Right atrium auricular region (tissue), 2 donors: ENCODE data around the gene ZMPSTE24. TPM values are rescaled to one million over a fixed set of nuclear protein-coding genes. Genes with fewer than 3 reads are reported as not detected.

ENCODE experiments used
- DNase-seq: peaks from one replicate; pipeline ENCODE4 v3.0.0-alpha.2; 2019; ENCODE audit warnings: low spot score
- H3K27ac ChIP-seq, 2 donors: fragments of 200-600 bp; sonication (generic); 1 replicate in 1 of 2; 2 replicates in 1 of 2; pipeline ENCODE4 v1.5.1; 2016 to 2019
- H3K27me3 ChIP-seq, 2 donors: fragments of 200-600 bp; sonication (generic); one replicate each; pipeline versions ENCODE4 v1.5.1 to v1.6.0; 2017 to 2019
- H3K36me3 ChIP-seq: fragments of 200-600 bp; sonication (generic); one replicate; pipeline ENCODE4 v1.5.1; 2016
- H3K4me1 ChIP-seq, 2 donors: fragments of 200-600 bp; sonication (generic); one replicate each; pipeline versions ENCODE4 v1.5.1 to v1.6.0; 2017 to 2019
- H3K4me3 ChIP-seq, 2 donors: fragments of 200-600 bp; sonication (generic); 1 replicate in 1 of 2; 2 replicates in 1 of 2; pipeline ENCODE4 v1.5.1; 2017 to 2019; ENCODE audit warnings: mild to moderate bottlenecking in 1 of 2, moderate library complexity in 1 of 2
- H3K9me3 ChIP-seq, 2 donors: fragments of 200-600 bp; sonication (generic); one replicate each; pipeline ENCODE4 v1.5.1; 2019
- CTCF ChIP-seq, 2 donors: fragments of 200-600 bp; sonication (generic); IDR thresholded peaks; one replicate each; pipeline ENCODE4 v1.5.1; 2019; ENCODE audit warnings: antibody characterized with exemption in 2 of 2
- total RNA-seq, 2 donors: library from RNA; depleted of rRNA; stranded (reverse); fragments of >200 nt; gene quantifications; one replicate each; pipeline ENCODE4 v1.1.0, GENCODE V29; 2016

ZMPSTE24 gene
- total RNA-seq, 2 donors from 2014 or later: 23.8 to 43.2 TPM

GRCh38 chr1:40244138-40244744, 13.8 kb upstream of the ZMPSTE24 start:
- no peak for TF ChIP-seq CTCF (IDR thresholded peaks at IDR 0.05)

GRCh38 chr1:40245686-40246085, 12.3 kb upstream of the ZMPSTE24 start:
- Histone ChIP-seq H3K27me3 (no peaks in the 10 kb centered on the region), H3K4me1 (peaks cover 0 to 5% of the 10 kb centered on the region in 2 donors), H3K4me3 (no peak overlapping the region), H3K9me3 (no peaks in the 10 kb centered on the region), H3K27ac (no peak overlapping the region), H3K36me3 (no peaks in the 10 kb centered on the region)
- no peak for DNase-seq
- TF ChIP-seq CTCF (IDR thresholded peaks at IDR 0.05): no peak

More at GRCh38 chr1:40244138-40244744, 13.8 kb upstream of the ZMPSTE24 start:
- no peaks in the 10 kb centered on the region for H3K36me3 ChIP-seq
- no peaks in the 10 kb centered on the region for H3K9me3 ChIP-seq
- no peaks in the 10 kb centered on the region for H3K27me3 ChIP-seq
- peaks cover 0 to 5% of the 10 kb centered on the region in 2 donors for H3K4me1 ChIP-seq
- no peak overlapping the region for H3K4me3 ChIP-seq
- peak overlapping the region; percentile 27 to 39 for H3K27ac ChIP-seq
- DNase-seq: no peak

- Histone ChIP-seq H3K4me1 (peaks cover 0 to 5% of the 10 kb centered on the region in 2 donors), H3K27ac (no peak within 1 kb of the TSS), H3K9me3 (no peaks in the 10 kb centered on the region), H3K27me3 (no peaks in the 10 kb centered on the region), H3K4me3 (no peak within 1 kb of the TSS), H3K36me3 (no peaks in the 10 kb centered on the region)
- no peak for TF ChIP-seq CTCF (IDR thresholded peaks at IDR 0.05)
- DNase-seq: no peak
These were observed 10.4 kb upstream of the ZMPSTE24 start, which contains the start of gene TMCO2 for GRCh38 chr1:40247655-40248054. TSS of gene TMCO2 (plus strand) at chr1:40247937. CDS start at chr1:40247994, 57 bp downstream.

GRCh38 chr1:40248412-40248811, 9.6 kb upstream of the ZMPSTE24 start:
- H3K4me3 ChIP-seq: no peak overlapping the region
- no peak for DNase-seq
- no peak overlapping the region for H3K27ac ChIP-seq
- no peaks in the 10 kb centered on the region for H3K36me3 ChIP-seq
- H3K4me1 ChIP-seq: peaks cover 0 to 5% of the 10 kb centered on the region in 2 donors
- H3K27me3 ChIP-seq: no peaks in the 10 kb centered on the region
- no peaks in the 10 kb centered on the region for H3K9me3 ChIP-seq
- TF ChIP-seq CTCF (IDR thresholded peaks at IDR 0.05): no peak

- no peak for TF ChIP-seq CTCF (IDR thresholded peaks at IDR 0.05)
- Histone ChIP-seq H3K9me3 (no peaks in the 10 kb centered on the region), H3K36me3 (no peaks in the 10 kb centered on the region), H3K27me3 (no peaks in the 10 kb centered on the region), H3K27ac (no peak overlapping the region), H3K4me3 (no peak overlapping the region), H3K4me1 (peaks cover 0 to 12% of the 10 kb centered on the region in 2 donors)
- no peak for DNase-seq
These were observed 6.6 kb upstream of the ZMPSTE24 start for GRCh38 chr1:40251456-40251855.

GRCh38 chr1:40252601-40253000, 5.4 kb upstream of the ZMPSTE24 start:
- TF ChIP-seq CTCF (IDR thresholded peaks at IDR 0.05): no peak

More at GRCh38 chr1:40252601-40253000, 5.4 kb upstream of the ZMPSTE24 start:
- DNase-seq: no peak
- Histone ChIP-seq H3K27ac (no peak overlapping the region), H3K27me3 (no peaks in the 10 kb centered on the region), H3K4me3 (no peak overlapping the region), H3K9me3 (no peaks in the 10 kb centered on the region), H3K4me1 (peaks cover 0 to 18% of the 10 kb centered on the region in 2 donors), H3K36me3 (no peaks in the 10 kb centered on the region)
